Aorta (tissue), 5 donors: ENCODE measurements around the gene RAB20. TPM values are rescaled to one million over a fixed set of nuclear protein-coding genes. Genes with fewer than 3 reads are reported as not detected.

Experiments
- ATAC-seq: fragments of 200-7000 bp; cut with Tn5 transposase; one replicate; pipeline ENCODE4 v1.9.1; 2022; ENCODE audit warnings: moderate library complexity; ENCODE audit not compliant: low FRiP score
- DNase-seq, 2 donors: peaks; one replicate each; pipeline ENCODE4 v3.0.0-alpha.2; 2020
- H3K27ac ChIP-seq, 2 donors: one replicate each; pipeline ENCODE4 v1.5.1; 2013; ENCODE audit warnings: low read length in 2 of 2, mild to moderate bottlenecking in 2 of 2, moderate library complexity in 2 of 2, control low read depth in 1 of 2, inconsistent platforms in 1 of 2, low read depth in 1 of 2
- H3K27me3 ChIP-seq, 2 donors: one replicate each; pipeline ENCODE4 v1.6.1; 2013; ENCODE audit warnings: control low read depth in 1 of 2, low read length in 1 of 2, mild to moderate bottlenecking in 1 of 2, moderate library complexity in 1 of 2; ENCODE audit not compliant: insufficient read depth in 2 of 2, control insufficient read depth in 1 of 2
- H3K36me3 ChIP-seq, 2 donors: one replicate each; pipeline ENCODE4 v1.6.1; 2013; ENCODE audit warnings: control low read depth in 1 of 2, low read length in 1 of 2, mild to moderate bottlenecking in 1 of 2; ENCODE audit not compliant: insufficient read depth in 2 of 2, control insufficient read depth in 1 of 2
- H3K4me1 ChIP-seq, 2 donors: one replicate each; pipeline ENCODE4 v1.6.1; 2013; ENCODE audit warnings: low read length in 2 of 2, control low read depth in 1 of 2, mild to moderate bottlenecking in 1 of 2, moderate library complexity in 1 of 2; ENCODE audit not compliant: insufficient read depth in 2 of 2, control insufficient read depth in 1 of 2
- H3K4me3 ChIP-seq, 2 donors: one replicate each; pipeline ENCODE4 v1.5.1; 2013; ENCODE audit warnings: low read length in 2 of 2, control low read depth in 1 of 2, mild to moderate bottlenecking in 1 of 2
- H3K9me3 ChIP-seq: one replicate; pipeline ENCODE4 v1.6.1; 2013; ENCODE audit warnings: mild to moderate bottlenecking, low read length; ENCODE audit not compliant: control insufficient read depth
- WGBS, 2 donors: extraction: QIAGEN DNeasy Blood & Tissue Kit; methylation state at CpG; one replicate each; pipeline ENCODE4 v1.1.7; 2013; 5-methylcytosine and 5-hydroxymethylcytosine counted together
- intact Hi-C, 2 donors: fragments of 100-400 bp; cut with DNase I; formaldehyde crosslinking; loops; one replicate each; pipeline versions ENCODE4 v1.14.2 to v1.15.0; 2022
- polyA plus RNA-seq, 2 donors: library from polyadenylated mRNA; stranded (reverse); fragments of 200-250 nt; gene quantifications; one replicate each; pipeline ENCODE4 v1.2.3, GENCODE V29; 2013
- total RNA-seq, 2 donors: library from RNA; stranded (reverse); fragmentation: NEBNext Ultra II Directional; extraction: Animal tissue kit (Norgen Biotek cat#: 25700); gene quantifications; one replicate each; pipeline ENCODE4 v1.2.1, GENCODE V29; 2021
- donor health status: healthy with polysubstance abuse.
- donor health status: Bipolar disorder and iron deficiency.
- donor health status: DM: no; HTN: no; CAD: no.
- donor health status: DM: no; HTN: no; CAD: no.
- donor health status: DM: yes; HTN: yes; CAD: no.

The RAB20 gene
- total and polyA plus RNA-seq, 4 donors, result 12.9 to 22.4 (median 17.5) TPM

- H3K4me3 ChIP-seq, result no peak overlapping the region
- ATAC-seq, result peak; percentile 86
- H3K9me3 ChIP-seq, result no peaks in the 10 kb centered on the region
- H3K4me1 ChIP-seq, result no peaks in the 10 kb centered on the region
- 40 to 41% methylated on average over 6 of the region's 6 CpGs for WGBS, 2 donors
- intact Hi-C loops, result loop anchor here (5.0 kb wide), 1 partner anchor 224 kb away; no protein-coding TSS in a partner anchor
- no peaks in the 10 kb centered on the region for H3K27me3 ChIP-seq
- H3K36me3 ChIP-seq, result no peaks in the 10 kb centered on the region
- no peak for DNase-seq
- H3K27ac ChIP-seq, result no peak overlapping the region
These were observed 32.1 kb upstream of the RAB20 start for GRCh38 chr13:110593430-110594130.

GRCh38 chr13:110592665-110593064 is 31.1 kb upstream of the RAB20 start:
- H3K4me1 ChIP-seq, result no peaks in the 10 kb centered on the region
- 83 to 85% methylated on average over 2 of the region's 2 CpGs for WGBS, 2 donors

GRCh38 chr13:110590577-110590976 is 29.1 kb upstream of the RAB20 start:
- no peak for ATAC-seq
- intact Hi-C loops, result loop anchor here (5.0 kb wide), 1 partner anchor 227 kb away; no protein-coding TSS in a partner anchor
- Histone ChIP-seq H3K27ac (no peak overlapping the region), H3K4me1 (no peaks in the 10 kb centered on the region), H3K4me3 (no peak overlapping the region), H3K36me3 (no peaks in the 10 kb centered on the region), H3K9me3 (no peaks in the 10 kb centered on the region), H3K27me3 (no peaks in the 10 kb centered on the region)
- 77 to 78% methylated on average over 6 of the region's 6 CpGs for WGBS, 2 donors
- DNase-seq, result no peak

More at GRCh38 chr13:110592665-110593064, 31.1 kb upstream of the RAB20 start:
- DNase-seq (no peak), ATAC-seq (no peak)
- intact Hi-C loops, result loop anchor here (5.0 kb wide), 1 partner anchor 225 kb away; no protein-coding TSS in a partner anchor
- Histone ChIP-seq H3K36me3 (no peaks in the 10 kb centered on the region), H3K27me3 (no peaks in the 10 kb centered on the region), H3K27ac (no peak overlapping the region), H3K4me3 (no peak overlapping the region), H3K9me3 (no peaks in the 10 kb centered on the region)

GRCh38 chr13:110589793-110590390 is 28.4 kb upstream of the RAB20 start:
- intact Hi-C loops, result loop anchor here (5.0 kb wide), 1 partner anchor 227 kb away; no protein-coding TSS in a partner anchor
- no peak overlapping the region for H3K4me3 ChIP-seq
- DNase-seq, result no peak

GRCh38 chr13:110583178-110583865 is 21.8 kb upstream of the RAB20 start:
- ATAC-seq (no peak), DNase-seq (no peak)
- intact Hi-C loops, result no loop called here
- WGBS, 2 donors, result 86 to 89% methylated on average over 13 of the region's 13 CpGs
- Histone ChIP-seq H3K27me3 (no peaks in the 10 kb centered on the region), H3K9me3 (no peaks in the 10 kb centered on the region), H3K4me1 (no peaks in the 10 kb centered on the region), H3K4me3 (no peak overlapping the region), H3K36me3 (no peaks in the 10 kb centered on the region), H3K27ac (no peak overlapping the region)

More at GRCh38 chr13:110589793-110590390, 28.4 kb upstream of the RAB20 start:
- Histone ChIP-seq H3K36me3 (no peaks in the 10 kb centered on the region), H3K9me3 (no peaks in the 10 kb centered on the region), H3K27me3 (no peaks in the 10 kb centered on the region), H3K27ac (no peak overlapping the region), H3K4me1 (no peaks in the 10 kb centered on the region)
- ATAC-seq, result no peak
- WGBS, 2 donors, result 64 to 67% methylated on average over 3 of the region's 3 CpGs

GRCh38 chr13:110582421-110582954 is 21.0 kb upstream of the RAB20 start:
- intact Hi-C loops, result no loop called here
- H3K4me3 ChIP-seq, result no peak overlapping the region
- H3K4me1 ChIP-seq, result no peaks in the 10 kb centered on the region
- DNase-seq, result no peak
- no peaks in the 10 kb centered on the region for H3K9me3 ChIP-seq
- WGBS, 2 donors, result 94 to 95% methylated on average over 13 of the region's 13 CpGs
- no peak overlapping the region for H3K27ac ChIP-seq
- ATAC-seq, result no peak
- no peaks in the 10 kb centered on the region for H3K27me3 ChIP-seq
- no peaks in the 10 kb centered on the region for H3K36me3 ChIP-seq

GRCh38 chr13:110581506-110582185 is 20.1 kb upstream of the RAB20 start:
- intact Hi-C loops, result no loop called here
- no peak for ATAC-seq
- Histone ChIP-seq H3K36me3 (no peaks in the 10 kb centered on the region), H3K4me1 (no peaks in the 10 kb centered on the region), H3K4me3 (no peak overlapping the region), H3K27me3 (no peaks in the 10 kb centered on the region), H3K27ac (no peak overlapping the region), H3K9me3 (no peaks in the 10 kb centered on the region)
- WGBS, 2 donors, result 94 to 98% methylated on average over 14 of the region's 14 CpGs
- DNase-seq, result no peak

GRCh38 chr13:110580800-110581199 is 19.3 kb upstream of the RAB20 start:
- no peak overlapping the region for H3K27ac ChIP-seq
- H3K4me1 ChIP-seq, result no peaks in the 10 kb centered on the region
- no peaks in the 10 kb centered on the region for H3K27me3 ChIP-seq
- no peaks in the 10 kb centered on the region for H3K36me3 ChIP-seq
- 54 to 59% methylated on average over 2 of the region's 2 CpGs for WGBS, 2 donors
- ATAC-seq (no peak), DNase-seq (no peak)
- H3K4me3 ChIP-seq, result no peak overlapping the region
- intact Hi-C loops, result no loop called here
- H3K9me3 ChIP-seq, result no peaks in the 10 kb centered on the region
